Left hindlimb (tissue), 1 donor: Measurements from ENCODE around the gene KRT33B.

Experiments used
- DNase-seq: peaks from one replicate; pipeline ENCODE4 v3.0.0-alpha.2; 2018

KRT33B gene

DNA sequence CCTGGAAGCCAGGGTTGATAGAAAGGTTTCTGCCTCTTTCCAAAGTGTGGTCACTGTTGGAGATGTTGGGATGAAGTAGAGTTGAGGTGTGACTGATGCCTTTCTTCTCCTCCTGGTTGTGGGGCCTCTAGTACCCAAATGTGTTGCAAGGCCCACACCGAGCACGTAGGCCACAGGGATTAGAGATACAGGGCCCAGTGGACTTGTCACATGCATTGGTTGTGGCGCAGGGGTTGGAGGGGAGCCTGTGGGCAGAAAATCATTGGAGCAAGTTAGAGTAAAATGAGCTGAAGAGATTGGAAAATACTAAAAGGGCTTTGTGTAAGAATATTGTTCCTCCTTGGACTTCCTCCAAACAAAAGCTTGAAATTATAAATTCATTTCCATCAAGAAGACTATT lies 23.6 kb downstream of the KRT33B start:
- DNase-seq: no peak

DNA sequence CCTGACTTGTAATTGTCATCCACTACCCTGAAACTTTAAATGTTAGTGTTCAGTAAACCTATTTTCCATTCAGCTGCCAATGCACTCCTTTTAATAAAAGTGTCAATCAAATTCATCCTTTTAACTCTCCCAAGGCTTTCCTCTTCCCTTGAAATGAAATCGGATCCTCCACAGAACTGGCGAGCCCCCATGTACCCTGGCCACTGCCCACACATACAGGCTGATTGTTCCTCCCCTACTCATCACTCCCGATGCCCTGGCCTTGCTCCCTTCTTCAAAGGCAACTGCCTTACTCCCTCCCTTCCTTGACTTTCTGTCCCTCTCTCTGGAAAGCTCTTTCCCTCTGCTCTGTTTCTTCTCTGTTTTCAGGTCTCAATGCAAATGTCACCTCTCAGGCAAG lies 26.6 kb downstream of the KRT33B start:
- no peak for DNase-seq

DNA sequence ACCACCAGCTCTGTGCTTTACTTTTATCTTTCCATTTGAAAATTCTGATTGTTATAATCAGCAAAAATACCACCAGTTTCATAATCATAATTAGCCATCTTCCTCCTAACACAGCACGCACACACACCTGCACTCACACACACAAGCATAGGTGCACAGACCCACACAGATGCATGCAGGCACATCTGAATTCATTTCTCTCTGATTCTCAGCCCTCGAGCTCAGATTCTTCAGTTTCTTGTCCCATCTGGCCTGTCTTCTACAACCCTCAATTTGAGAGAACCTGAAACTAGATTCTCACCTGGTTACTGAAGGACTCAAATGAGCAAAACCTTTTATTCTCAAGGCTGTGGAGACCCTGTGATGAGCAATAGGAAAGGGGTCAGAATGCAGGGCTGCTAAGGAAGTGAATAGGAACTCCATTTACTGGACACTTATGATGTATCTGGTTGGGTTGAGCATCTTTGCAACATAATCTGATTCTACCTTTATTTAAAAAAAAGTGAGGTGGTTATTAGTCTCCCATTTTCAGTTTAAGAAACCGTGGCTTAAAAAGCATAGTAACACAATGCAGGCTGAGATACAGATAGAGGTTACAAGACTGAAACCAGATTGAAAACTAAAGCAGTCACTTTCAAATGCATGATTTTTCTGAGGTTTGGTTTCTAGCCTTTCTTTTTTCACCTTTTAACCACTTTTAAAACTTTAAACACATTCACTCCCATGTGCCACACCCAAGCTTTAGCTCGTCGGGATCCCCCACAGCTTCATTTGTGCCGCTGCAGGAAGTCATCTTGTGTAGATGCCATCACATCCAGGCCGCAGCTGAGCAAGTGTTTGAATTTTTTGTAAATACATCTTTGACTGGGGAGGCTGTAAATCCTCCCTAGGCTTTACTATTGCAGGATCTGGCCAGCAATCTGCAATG lies 28.4 kb downstream of the KRT33B start:
- no peak for DNase-seq

DNA sequence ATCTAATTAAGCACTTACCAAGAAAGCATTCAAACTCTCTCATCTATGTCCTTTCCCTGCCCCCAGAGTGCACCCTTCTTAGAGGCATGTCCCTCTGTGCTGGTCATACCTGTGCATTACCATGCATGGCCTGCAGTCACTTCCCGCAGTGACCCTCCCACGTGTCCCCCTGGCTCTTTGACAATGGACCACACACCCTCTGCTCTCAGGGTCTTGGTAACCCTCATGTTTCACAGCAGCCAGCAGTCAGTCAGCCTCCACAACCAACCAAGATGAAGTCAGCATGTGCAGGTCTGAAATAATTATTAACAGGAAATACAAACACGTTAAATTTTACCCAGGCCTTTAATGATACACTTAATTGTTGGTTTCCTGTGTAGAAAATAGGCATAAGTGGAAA lies 29.1 kb downstream of the KRT33B start:
- no peak for DNase-seq

GRCh38 chr17:41339571-41340172 lies 29.9 kb downstream of the KRT33B start:
- no peak for DNase-seq

DNA sequence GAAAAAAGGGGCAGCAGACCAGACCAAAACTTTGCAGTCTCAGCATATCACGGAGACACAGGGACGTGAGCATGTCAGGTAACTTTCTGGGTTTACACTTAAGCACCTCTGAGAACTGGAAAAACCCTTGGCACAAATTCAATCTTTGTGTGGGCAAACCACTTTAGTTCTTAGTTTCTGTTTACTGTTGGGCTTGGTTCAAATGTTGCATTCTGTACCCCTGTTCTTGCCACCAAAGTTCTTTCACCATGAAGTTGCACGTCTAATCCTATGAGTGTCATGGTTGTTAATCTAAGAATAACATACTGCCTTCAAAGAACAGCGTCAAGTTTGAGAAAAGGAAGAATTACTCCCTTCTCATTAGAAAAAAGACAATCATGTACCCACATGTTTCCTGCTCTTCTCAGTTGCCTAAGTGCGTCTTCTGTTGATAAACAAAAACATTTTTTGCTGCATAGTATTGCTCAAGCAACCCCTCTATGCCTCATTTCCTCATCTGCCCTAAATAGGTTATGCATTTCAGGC lies 30.6 kb downstream of the KRT33B start:
- DNase-seq: no peak

GRCh38 chr17:41335747-41336146 lies 33.9 kb downstream of the KRT33B start:
- no peak for DNase-seq

- DNase-seq: no peak
Measured at GRCh38 chr17:41334385-41335305, 35.0 kb downstream of the KRT33B start.

- DNase-seq: no peak
Measured at GRCh38 chr17:41333836-41334235, 35.8 kb downstream of the KRT33B start.

GRCh38 chr17:41333098-41333497 lies 36.5 kb downstream of the KRT33B start:
- DNase-seq: no peak

DNA sequence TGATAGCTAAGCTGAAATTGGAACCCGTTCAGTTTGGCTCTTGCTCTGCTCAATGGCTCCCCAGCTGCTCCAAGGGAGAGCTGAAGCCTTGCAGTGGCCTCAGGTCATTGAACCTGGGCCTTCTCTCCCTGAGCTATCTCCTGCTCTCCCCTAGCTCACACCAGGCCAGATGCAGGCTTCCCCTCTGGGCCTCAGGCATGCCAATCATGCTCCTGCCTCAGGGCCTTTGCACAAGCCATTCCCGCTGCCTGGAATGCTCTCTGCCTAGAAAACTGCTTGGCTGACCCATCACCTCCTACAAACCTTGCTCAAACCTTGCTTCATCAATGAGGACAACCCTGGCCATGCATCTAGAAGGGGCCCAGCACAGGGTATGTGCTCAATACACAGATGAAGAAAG lies 37.4 kb downstream of the KRT33B start:
- no peak for DNase-seq

- DNase-seq: no peak
Measured at GRCh38 chr17:41331606-41332005, 38.0 kb downstream of the KRT33B start.

DNA sequence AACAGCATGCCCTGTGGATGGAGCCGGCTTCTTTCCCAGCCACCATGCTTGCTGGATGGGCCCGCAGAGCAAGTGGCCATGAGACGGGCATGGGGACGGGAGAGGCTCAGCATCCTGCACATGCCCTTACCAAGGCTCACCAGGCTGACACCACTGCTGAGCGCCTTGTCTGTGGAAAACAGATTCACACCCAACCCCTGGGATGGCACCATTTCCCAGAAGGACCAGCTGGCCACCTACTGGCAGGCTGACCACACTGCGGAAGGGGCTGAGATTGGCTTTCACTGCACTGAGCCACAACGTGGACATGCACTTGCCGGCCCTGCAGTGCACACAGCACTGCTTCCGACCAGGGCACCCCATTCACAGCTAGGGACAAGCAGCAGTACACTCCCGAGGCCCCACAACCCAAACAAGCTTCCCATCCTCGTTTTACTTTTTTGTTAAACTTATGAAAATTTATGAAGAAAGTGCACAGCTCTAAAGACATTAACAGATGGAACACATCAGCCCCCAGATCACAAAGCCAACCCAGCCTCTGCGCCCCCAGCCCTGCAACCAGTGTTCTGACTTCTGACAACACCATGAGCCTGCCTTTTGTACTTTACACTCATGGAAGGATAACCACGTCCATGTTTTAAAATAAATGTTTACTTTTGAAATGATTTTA lies 40.2 kb downstream of the KRT33B start:
- no peak for DNase-seq

DNA sequence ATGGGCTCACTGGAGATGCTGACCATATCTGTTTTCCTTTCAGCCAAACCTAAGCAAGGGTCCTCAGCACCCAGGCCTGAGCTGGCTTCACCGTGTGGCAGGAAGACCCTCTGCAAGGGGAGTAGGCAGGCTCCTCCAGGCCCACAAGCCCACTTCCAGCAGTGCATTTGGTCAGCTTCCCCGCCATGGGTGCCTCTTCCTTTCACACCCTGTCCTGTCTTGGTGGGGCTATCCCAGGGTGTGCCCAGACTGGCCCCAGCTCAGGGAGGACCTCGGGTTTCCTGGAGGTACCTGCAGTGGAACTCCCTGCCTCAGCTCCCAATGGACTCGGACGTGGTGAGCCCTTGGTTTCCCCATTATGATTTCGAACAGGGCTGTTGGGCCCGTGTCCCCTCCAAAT lies 41.4 kb downstream of the KRT33B start:
- no peak for DNase-seq

DNA sequence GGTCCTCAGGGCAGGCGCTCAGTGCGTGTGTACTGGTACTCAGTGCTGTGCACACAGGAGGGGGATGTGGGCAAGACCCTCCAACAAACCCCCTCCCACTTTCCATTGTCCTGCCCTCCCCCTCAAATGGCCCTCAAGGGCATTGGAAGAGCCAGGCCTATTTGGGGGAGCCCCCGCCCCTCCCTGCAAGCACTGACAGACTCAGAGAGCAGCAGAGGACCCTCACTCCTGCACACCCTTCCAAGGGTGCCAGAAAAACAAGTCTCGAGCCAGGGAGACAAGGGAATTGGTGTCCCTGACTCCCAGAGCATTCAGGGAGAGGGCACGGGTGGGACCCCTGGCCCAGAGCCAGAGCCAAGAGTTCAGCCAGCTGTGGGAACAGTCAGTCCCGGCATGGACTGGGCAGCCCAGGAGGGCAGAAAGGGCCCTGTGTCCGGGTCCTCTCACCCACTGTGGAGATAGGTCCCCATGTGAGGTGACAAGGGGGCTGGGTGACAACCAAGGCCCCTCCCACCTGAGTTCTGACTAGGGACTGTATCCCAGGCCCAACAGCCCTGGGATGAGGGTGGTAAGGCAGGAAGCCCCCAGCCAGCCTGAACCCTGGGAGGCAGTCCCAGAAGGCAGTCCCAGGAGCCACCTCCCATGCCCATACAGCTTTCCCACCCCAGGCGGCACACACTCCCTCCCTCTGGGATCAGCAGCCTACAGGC lies 42.0 kb downstream of the KRT33B start:
- DNase-seq: no peak

GRCh38 chr17:41326173-41327145 lies 43.2 kb downstream of the KRT33B start:
- DNase-seq: no peak

DNA sequence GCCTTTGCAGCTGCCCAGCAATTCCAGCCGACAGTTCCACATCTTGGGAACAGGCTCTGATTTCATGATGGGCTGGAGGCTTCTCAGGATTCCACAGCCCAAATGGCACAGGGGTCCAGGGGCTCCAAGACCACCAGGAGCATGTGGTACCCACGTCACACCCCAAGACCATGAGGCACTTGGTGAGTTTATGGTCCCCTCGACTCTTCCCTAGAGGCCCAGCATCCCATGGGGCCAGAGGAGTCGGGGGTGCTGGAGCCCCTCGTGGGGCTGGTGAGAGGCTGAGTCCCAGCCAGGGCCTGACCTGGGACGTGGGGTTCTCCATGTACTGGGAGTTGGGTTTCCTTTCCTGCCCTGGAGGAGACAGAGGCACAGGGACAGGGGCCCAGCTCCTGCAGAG lies 44.0 kb downstream of the KRT33B start:
- no peak for DNase-seq

DNA sequence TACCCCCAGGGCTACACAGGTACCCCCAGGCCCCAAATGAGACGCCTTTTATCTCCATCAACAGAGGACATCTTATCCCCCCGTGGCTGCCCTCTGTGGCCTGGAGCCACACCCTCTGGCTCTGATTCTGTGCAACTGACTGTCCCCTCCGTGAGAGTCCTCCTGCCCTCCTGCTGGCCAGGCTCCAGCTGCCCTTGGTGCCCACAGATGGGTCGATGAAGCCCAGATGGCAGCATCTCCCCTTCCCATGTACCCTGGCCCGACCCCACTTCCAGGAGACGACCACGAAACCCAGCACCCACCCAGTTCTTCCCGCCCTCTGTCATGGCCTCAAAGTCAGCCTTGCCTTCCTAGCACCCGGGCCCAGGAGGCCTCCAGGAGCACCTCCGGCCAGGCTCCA lies 44.5 kb downstream of the KRT33B start:
- no peak for DNase-seq

GRCh38 chr17:41324180-41325075 lies 45.2 kb downstream of the KRT33B start:
- no peak for DNase-seq
